CD4-positive, alpha-beta T cell treated with Interleukin-4 for 1 hour (primary cell): ENCODE data around the gene ARG2.
A peak's percentile ranks its signal among the peaks of the same experiment; 100 is the strongest.
"Not testable (repeated sequence)": the region's sequence is repeated elsewhere in the genome, so short reads cannot be mapped to it uniquely, and the experiment has no call there.

Experiments used
- DNase-seq, 2 donors: peaks; one replicate each; pipeline ENCODE4 v3.0.0-alpha.2; 2020 to 2022

ARG2 gene

GRCh38 chr14:67586369-67586768 lies 33.4 kb upstream of the ARG2 start:
- no peak for DNase-seq

DNA sequence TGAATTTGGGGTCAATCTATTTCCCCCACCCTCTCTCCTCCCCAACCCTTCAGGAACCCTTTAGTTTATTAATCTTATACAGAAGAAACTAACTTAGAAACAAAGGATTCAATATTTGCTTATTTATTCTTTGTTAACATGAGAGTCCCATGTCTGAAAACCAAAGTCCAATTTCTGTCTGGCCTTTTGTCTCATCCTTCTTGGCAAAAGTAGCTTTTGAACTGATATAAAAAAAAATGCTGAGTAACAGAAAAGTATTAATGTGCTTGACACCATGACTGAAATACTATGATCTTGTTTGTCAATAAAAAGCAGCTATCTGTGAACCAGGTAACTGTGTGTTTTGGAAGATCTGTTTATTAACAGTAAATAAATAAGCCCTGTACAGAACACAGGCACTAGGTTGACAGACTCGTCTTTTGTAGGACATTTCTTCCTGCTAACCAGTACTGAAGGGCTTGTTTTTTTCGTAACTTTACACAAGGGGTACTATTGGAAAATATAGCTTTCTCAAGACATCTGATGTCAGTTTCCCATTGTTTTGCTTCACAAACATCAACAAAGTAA lies 30.4 kb upstream of the ARG2 start:
- no peak for DNase-seq

GRCh38 chr14:67593650-67594049 lies 26.1 kb upstream of the ARG2 start:
- DNase-seq = not testable (repeated sequence)

GRCh38 chr14:67595392-67595791 lies 24.3 kb upstream of the ARG2 start:
- DNase-seq = no peak

- peak; percentile 95 for DNase-seq
These were observed 19.8 kb upstream of the ARG2 start, which contains the start of gene PIGH for GRCh38 chr14:67599698-67600561. Gene PIGH, minus strand, starts transcription at chr14:67600268. Its CDS starts 65 bp downstream, at chr14:67600203.

GRCh38 chr14:67600562-67600974 lies 19.2 kb upstream of the ARG2 start:
- not testable (repeated sequence) for DNase-seq

- no peak for DNase-seq
These were observed 17.6 kb upstream of the ARG2 start for GRCh38 chr14:67602076-67602475.

DNA sequence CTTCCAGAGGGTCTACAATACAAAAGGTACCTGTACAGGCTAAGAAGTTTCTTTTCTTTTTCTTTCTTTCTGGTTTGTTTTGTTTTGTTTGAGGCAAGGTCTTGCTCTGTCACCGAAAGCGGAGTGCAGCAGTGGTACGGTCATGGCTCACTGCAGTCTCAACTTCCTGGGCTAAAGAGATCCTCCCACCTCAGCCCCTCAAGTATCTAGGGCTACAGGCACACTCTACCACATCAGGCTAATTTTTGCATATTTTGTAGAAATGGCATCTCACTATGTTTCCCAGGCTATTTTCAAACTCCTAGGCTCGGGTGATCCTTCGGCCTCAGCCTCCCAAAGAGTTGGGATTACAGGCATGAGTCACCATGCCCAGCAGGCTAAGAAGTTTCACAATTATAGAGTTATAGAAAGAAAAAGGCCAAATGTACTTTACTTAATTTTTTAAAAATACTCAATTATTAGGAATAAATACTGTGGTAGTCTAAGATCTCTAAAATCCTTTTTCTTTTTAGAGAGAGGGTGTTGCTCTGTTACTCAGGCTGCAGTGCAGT lies 16.6 kb upstream of the ARG2 start:
- peak in 1 of 2 donors; percentile 55 for DNase-seq

DNA sequence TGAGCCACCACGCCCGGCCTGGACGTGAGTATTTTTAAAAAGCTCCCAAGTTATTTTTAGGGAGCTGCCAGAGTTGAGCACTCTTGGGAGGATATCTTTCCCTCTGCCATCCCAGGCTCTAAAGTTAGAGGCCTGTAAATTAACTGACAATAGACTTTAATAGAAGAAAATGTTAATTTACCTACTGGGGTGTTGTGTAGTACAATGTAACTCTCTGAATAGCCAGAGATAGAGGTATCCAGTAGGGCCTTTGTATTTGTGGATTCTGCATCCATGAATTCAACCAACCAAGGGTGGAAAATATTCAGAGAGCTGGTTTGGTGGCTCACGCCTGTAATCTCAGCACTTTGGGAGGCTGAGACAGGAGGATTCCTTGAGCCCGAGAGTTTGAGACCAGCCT lies 12.1 kb upstream of the ARG2 start:
- DNase-seq = no peak

DNA sequence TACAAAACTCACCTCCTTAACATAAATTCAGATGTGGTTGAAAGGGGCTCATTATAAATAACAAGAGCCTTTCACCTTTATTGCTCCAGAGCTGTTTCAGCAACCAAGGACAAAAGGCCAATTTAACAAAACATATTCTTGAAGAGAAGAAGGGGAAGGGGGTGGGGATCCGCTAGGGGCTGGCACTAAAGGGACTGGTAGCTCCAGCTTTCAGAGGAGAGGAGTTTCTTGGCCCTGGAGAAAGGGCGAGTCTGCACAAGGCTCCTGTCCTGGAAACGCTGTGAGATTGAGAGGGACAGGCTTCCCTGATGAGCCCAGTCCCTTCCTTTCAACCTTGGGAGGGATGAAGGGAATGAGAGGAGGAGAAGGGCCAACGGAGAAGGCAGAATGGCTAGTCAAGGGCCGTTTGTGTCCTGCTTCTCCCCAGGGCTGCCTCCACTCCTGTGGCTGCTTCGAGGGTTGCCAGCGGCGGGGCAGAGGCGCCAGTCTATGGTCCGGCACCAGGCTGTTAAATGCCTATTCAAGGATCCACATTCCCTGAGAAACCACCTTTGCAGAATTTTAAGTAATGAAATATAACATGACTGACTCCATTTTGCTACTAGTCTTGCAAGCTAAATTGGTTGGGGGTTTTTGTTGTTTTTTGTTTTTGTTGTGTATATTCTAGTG lies 9.9 kb upstream of the ARG2 start:
- no peak for DNase-seq

- no peak for DNase-seq
These were observed 9.2 kb upstream of the ARG2 start for GRCh38 chr14:67610491-67610890.

DNA sequence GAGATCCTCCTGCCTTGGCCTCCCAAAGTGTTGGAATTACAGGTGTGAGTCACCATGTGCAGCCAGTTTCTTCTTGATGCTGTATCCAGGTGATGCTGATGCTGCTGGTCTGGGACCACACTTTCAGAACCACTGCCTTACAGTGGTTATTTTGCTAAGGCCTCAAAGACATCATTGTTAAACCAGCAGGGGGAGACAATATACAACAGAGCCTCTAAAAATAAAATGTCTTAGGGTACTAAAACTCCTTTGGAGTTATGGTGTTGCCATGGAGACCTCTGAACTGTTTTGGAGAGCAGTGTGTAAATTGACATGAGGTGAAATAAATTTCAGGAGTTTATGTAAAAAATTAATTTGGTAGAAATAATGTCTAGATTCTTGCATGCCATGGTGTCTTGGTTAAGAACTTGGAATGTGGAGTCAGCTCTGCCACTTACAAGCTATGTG lies 1.1 kb upstream of the ARG2 start:
- peak; percentile 68 to 89 for DNase-seq

DNA sequence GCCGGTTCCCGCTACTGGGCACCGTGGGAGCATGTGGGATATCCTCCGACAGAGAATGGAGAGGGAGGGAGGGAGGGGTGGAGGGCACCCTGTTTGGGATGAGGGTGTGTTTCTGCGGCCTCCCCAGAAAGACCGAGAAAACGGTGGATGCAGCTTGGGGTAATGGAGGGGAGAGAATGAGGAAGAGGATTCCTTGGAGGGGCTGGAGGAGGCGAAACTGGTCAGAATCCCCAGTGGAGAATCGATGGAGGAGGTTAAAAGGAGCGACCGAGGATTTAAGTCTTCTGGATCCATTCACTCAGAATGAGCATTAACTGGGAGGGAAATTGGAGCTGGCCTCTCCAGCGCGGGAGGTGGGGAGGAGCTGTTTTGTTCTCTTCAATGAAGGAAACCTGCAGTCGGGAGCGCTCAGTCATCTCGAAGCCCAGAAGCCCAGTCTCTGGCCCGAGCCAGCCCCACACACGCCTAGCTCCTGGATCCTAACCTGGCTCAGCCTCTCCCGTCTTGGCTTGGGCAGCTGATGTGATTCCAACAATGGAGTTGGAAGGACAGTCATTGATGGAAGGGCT lies 581 bp downstream of the ARG2 start:
- DNase-seq = no peak

GRCh38 chr14:67622675-67623074 lies 3.0 kb downstream of the ARG2 start:
- DNase-seq = no peak

DNA sequence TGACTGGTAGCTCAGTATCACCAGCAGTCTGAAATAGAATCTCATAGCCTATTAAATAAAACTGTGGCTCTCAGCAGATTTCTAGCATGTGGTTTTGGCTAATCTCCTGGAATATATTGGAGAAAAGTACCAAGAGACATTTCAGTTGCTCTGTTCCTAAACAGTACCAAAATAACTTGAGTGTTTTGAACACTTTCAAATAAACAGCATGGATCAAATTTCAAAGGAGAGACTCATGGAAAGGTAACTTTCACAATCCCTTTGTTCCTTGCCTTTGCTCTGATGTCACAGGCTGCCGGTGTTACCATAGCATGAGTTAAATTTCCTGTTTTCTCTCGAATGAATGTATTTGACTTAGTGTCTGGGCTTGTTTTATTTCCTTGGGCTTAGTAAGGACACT lies 3.4 kb downstream of the ARG2 start:
- no peak for DNase-seq

DNA sequence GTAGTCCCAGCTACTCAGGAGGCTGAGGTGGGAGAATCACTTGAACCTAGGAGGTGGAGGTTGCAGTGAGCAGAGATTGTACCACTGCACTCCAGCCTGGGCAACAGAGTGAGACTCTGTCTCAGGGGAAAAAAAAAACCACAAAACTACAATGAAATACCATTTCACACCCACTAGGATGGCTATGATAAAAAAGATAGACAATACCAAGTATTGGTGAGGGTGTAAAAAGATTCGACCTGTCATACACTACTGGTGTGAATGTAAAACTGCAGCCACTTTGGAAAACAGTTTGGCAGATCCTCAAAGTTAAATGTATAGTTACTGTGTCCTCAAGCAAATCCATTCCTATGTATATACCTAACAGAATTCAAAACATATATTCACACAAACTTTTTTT lies 6.4 kb downstream of the ARG2 start:
- not testable (repeated sequence) for DNase-seq

DNA sequence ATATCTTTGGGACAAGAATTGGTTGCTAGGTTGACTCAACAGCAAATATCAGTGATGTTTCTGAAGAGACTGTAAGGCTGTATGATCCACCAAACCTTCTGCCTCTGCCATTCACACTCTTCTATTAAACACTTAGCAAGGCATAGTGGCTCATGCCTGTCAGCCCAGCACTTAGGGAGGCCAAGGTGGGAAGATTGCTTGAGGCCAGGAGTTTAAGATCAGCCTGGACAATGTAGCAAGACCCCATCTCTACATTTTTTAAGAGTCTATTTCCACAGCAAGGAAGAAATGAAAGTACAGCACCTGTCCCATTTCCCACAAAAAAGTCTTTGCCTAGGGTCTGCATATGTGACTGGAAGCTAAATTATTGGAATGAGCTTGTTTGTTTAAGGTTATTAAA lies 7.8 kb downstream of the ARG2 start:
- DNase-seq = no peak

DNA sequence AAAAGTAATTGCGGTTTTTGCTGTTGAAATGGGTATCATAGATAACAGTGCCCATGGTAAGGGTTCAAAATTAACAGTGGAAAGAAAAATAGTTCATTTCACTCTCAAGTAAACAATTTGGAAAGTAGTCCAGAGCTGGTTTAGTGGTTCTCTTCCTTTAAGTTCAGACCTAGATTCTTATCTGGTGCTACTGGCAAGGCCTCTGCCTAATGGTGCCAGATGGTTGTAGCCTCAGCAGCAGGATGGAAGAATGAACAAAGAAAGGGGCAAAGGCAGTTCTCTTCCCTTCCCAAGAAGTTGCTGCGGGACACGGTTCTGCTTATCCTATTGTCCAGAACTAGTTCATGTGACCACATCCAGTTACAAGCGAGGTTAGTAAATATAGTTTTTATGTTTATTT lies 10.5 kb downstream of the ARG2 start:
- DNase-seq = no peak

DNA sequence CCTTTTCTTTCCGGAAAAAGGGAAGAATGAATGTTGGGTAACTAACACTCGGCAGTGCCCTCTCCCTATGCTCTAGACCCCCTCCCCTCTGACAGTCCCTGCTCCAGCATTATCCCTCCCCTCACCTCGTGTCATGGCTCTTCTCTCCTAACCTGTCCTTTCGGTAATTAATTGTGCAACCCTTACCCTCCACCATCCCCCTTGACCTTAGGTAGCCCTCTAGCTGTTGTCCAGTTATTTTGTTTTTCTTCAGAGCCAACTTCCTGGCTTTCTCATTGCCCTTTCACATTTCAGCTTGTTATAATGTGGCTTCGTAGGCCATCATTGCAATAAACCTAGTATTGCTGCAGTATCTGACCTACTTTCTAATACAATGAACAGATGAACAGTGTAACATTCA lies 11.2 kb downstream of the ARG2 start:
- no peak for DNase-seq

DNA sequence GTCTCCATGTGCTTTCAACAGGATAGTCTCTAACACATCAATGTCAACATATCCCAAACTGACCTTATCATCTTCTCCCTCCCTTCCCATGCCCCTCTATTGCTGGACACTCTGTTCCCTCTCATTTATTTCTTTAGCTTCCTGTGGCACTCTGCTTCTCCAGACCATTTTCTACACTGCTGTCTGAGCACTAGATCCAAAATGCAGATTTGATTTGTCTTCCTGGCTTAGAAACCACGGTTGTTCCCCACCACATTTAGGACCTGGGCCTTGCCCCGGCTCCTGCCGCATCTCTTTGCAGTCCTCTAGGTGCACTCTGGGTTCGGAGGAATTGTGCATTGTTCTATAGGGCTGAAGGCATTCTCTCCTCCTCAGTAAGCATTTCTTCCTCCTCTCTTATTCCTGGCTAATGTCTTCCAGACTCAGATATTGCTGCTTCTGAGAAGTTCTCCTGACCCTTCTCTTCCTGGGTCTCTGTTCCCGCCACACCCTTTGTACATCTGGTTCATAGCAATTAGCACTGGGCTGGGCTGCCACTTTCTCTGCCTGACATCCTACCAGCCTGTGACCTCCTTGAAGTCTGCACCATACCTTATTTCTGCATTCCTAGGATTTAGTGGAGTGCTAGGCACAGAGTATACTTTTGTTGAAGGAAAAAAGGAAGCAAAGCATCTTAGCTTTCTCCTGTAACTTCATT lies 13.9 kb downstream of the ARG2 start:
- no peak for DNase-seq

DNA sequence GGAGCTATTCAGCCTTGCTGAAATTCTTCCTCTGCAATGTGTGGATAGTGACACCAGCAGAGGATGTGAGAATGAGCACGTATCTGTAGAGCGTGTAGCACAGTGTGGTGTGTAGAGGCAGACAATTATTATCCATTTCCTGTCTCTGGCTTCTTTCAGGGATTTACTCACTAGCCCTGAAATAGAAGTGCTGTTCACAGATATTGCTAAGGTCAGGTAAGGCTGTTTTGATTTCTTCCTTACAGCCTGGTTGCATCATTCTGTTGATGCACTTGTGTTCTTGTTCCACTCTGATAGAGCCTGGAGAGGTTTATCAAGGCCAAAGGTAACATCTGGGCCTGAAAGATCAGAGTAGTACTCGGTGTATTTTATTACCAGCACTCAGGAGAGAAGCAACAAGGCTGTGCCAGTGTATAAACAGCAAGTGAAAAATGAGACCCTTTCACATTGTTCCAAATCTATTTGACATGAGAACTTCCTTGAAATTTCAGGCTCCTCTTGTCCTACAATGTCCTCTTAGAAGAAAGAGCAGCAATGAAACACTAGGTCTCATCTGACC lies 16.7 kb downstream of the ARG2 start:
- no peak for DNase-seq

- DNase-seq = no peak
These were observed 18.9 kb downstream of the ARG2 start for GRCh38 chr14:67638642-67639041.
